OCI-LY3 (cell line): ENCODE data around the gene PRCP.

Source experiments
- H2AFZ ChIP-seq: fragments of 200-600, 300-600 bp; shearing (Covaris generic); 2 replicates; pipeline ENCODE4 v1.6.0; 2014; ENCODE audit warnings: antibody characterized with exemption, low read depth, low read length
- H3K27ac ChIP-seq: fragments of 200-600, 300-600 bp; sonication (generic); 2 replicates; pipeline ENCODE4 v1.5.1; 2014; ENCODE audit warnings: mild to moderate bottlenecking, low read length, moderate library complexity, mixed read lengths
- H3K27me3 ChIP-seq: fragments of 200-600, 300-600 bp; sonication (generic); 2 replicates; pipeline ENCODE4 v1.6.1; 2014; ENCODE audit warnings: low read depth, low read length, mixed read lengths
- H3K36me3 ChIP-seq: fragments of 200-600, 300-600 bp; sonication (generic); replicated peaks from 2 replicates; pipeline ENCODE3; 2014; ENCODE audit warnings: low read depth, low read length, mixed read lengths
- H3K4me1 ChIP-seq: fragments of 300-600, 200-600 bp; sonication (generic); 2 replicates; pipeline ENCODE4 v1.6.1; 2014; ENCODE audit warnings: low read length, mixed read lengths
- H3K4me2 ChIP-seq: fragments of 200-600, 300-600 bp; sonication (generic); 2 replicates; pipeline ENCODE4 v1.6.1; 2014; ENCODE audit warnings: low read length, mixed read lengths
- H3K4me3 ChIP-seq: fragments of 300-600, 200-600 bp; sonication (generic); 2 replicates; pipeline ENCODE4 v1.5.1; 2014; ENCODE audit warnings: antibody characterized with exemption, mild to moderate bottlenecking, low read length, moderate library complexity
- H3K79me2 ChIP-seq: fragments of 300-600, 200-600 bp; shearing (Covaris generic); 2 replicates; pipeline ENCODE4 v1.6.1; 2014; ENCODE audit warnings: mild to moderate bottlenecking, low read length, mixed read lengths
- H3K9ac ChIP-seq: fragments of 300-600, 200-600 bp; shearing (Covaris generic); 2 replicates; pipeline ENCODE4 v1.6.0; 2014; ENCODE audit warnings: mild to moderate bottlenecking, low read length, moderate library complexity
- H3K9me3 ChIP-seq: fragments of 200-600, 300-600 bp; shearing (Covaris generic); 2 replicates; pipeline ENCODE4 v1.6.1; 2014; ENCODE audit warnings: low read length, mixed read lengths; ENCODE audit not compliant: insufficient read depth
- H4K20me1 ChIP-seq: fragments of 200-600, 300-600 bp; sonication (generic); 2 replicates; pipeline ENCODE4 v1.6.1; 2016; ENCODE audit warnings: low read length, mixed read lengths; ENCODE audit not compliant: insufficient read depth
- CTCF ChIP-seq: fragments of 200-600, 300-600 bp; sonication (generic); IDR thresholded peaks from 2 replicates; pipeline ENCODE4 v1.5.1; 2014; ENCODE audit warnings: antibody characterized with exemption, low read length, low read depth
- EZH2phosphoT487 ChIP-seq: fragments of 200-600 bp; shearing (Covaris generic); IDR thresholded peaks from 2 replicates; pipeline ENCODE4 v1.6.1; 2018; ENCODE audit warnings: antibody characterized with exemption, mixed run types, low read depth

The PRCP gene

DNA sequence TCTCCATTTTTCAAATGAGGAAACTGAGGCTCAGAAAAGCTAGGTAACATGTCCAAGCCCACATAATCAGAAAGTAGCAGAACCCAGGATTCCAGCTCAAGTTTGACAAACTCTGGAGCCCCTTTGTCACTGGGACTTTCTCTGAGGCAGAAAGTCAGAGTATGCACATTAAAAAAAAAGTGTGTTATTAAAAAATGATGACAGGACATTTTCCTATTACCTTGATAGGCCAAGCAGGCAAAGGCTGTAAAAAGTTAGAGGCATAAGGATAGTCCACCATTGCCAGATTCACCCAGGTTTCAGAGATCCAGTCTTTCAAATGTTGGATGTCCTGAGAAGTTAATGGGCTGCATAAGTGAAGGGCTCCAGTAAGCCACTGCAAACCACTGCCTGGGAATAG lies 51.4 kb downstream of the PRCP start:
- H4K20me1 ChIP-seq, result no peaks in the 10 kb centered on the region
- H3K79me2 ChIP-seq, result no peaks in the 10 kb centered on the region
- H3K27me3 ChIP-seq, result no peaks in the 10 kb centered on the region
- no peak for TF ChIP-seq CTCF
- no peak for TF ChIP-seq EZH2phosphoT487
- H3K4me3 ChIP-seq, result no peak overlapping the region
- no peak overlapping the region for H3K4me2 ChIP-seq
- no peak overlapping the region for H3K9ac ChIP-seq
- no peak overlapping the region for H3K27ac ChIP-seq
- no peaks in the 10 kb centered on the region for H3K9me3 ChIP-seq
- no peaks in the 10 kb centered on the region for H3K36me3 ChIP-seq
- H2AFZ ChIP-seq, result no peak overlapping the region
- H3K4me1 ChIP-seq, result no peaks in the 10 kb centered on the region

GRCh38 chr11:82845356-82846353 lies 54.6 kb downstream of the PRCP start:
- Histone ChIP-seq H3K27ac (no peak overlapping the region), H3K4me3 (no peak overlapping the region), H3K27me3 (no peaks in the 10 kb centered on the region), H4K20me1 (no peaks in the 10 kb centered on the region), H3K4me1 (no peaks in the 10 kb centered on the region), H3K36me3 (no peaks in the 10 kb centered on the region), H3K9me3 (no peaks in the 10 kb centered on the region), H3K9ac (no peak overlapping the region), H2AFZ (no peak overlapping the region), H3K79me2 (no peaks in the 10 kb centered on the region), H3K4me2 (no peak overlapping the region)
- TF ChIP-seq CTCF (no peak), EZH2phosphoT487 (no peak)

GRCh38 chr11:82843057-82843795 lies 57.0 kb downstream of the PRCP start:
- Histone ChIP-seq H3K4me1 (no peaks in the 10 kb centered on the region), H3K9me3 (no peaks in the 10 kb centered on the region), H3K4me2 (no peak overlapping the region), H3K79me2 (no peaks in the 10 kb centered on the region), H3K36me3 (peaks cover 2% of the 10 kb centered on the region), H3K27me3 (no peaks in the 10 kb centered on the region), H3K9ac (no peak overlapping the region), H3K4me3 (no peak overlapping the region), H4K20me1 (no peaks in the 10 kb centered on the region), H2AFZ (no peak overlapping the region), H3K27ac (no peak overlapping the region)
- TF ChIP-seq CTCF, result no peak
- TF ChIP-seq EZH2phosphoT487, result no peak

DNA sequence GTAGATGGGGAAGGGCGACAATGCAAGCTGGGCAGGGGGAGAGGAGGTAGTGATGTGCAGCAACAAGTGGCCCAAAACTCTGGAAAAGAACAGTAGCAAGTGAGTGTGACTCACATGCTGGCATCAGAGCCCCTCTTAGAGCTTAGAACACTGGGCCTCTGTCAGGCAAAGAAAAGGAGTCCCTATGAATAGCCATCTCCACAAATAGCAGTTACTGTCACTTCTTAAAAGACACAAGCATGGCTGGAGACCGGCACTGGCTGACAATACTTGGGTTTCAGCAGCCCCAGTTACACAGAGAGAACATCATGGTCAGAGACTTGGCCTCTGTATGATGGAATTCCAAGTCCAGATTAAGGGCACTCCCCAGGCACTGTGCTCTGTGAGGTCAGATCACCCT lies 58.2 kb downstream of the PRCP start:
- TF ChIP-seq CTCF (no peak), EZH2phosphoT487 (no peak)
- Histone ChIP-seq H3K9me3 (no peaks in the 10 kb centered on the region), H4K20me1 (no peaks in the 10 kb centered on the region), H3K79me2 (no peaks in the 10 kb centered on the region), H2AFZ (no peak overlapping the region), H3K4me1 (no peaks in the 10 kb centered on the region), H3K9ac (no peak overlapping the region), H3K27me3 (no peaks in the 10 kb centered on the region), H3K4me2 (no peak overlapping the region), H3K27ac (no peak overlapping the region), H3K36me3 (peaks cover 11% of the 10 kb centered on the region), H3K4me3 (no peak overlapping the region)
